Measurements from ENCODE around the gene ASCC3. TPM values are rescaled to one million over a fixed set of nuclear protein-coding genes. Genes with fewer than 3 reads are reported as not detected.

ASCC3 gene
- total and polyA plus RNA-seq, 7 donors, result 6.0 to 27.1 (median 22.4) TPM

DNA sequence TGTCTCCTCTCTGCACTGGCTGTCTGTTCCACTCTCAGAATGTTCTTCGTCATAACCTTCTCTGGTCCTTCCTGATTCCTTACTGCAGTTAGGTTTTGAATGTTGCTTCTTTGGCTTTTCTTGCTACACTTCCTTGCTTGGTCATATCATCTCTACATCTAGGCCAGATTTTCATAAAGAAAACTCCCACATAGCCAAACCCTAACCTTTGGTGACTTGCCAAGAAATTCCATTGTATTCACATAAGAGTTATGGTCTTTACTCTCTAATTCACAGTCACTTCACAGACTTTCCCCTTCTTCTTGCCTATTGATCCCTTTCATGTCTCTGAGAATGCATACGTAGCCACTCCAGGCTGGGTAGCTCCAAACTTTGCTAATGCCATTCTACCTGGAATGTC lies 374.5 kb downstream of the ASCC3 start:
- DNase-seq, result no peak
- Histone ChIP-seq H3K36me3 (peaks cover 0 to 30% (median 3%) of the 10 kb centered on the region in 4 donors), H3K4me3 (no peak overlapping the region), H3K9me3 (no peaks in the 10 kb centered on the region), H3K4me1 (no peaks in the 10 kb centered on the region), H3K27ac (no peak overlapping the region), H3K27me3 (no peaks in the 10 kb centered on the region)
- TF ChIP-seq POLR2A (IDR thresholded peaks at IDR 0.05), result no peak
- TF ChIP-seq, protein P1, sequence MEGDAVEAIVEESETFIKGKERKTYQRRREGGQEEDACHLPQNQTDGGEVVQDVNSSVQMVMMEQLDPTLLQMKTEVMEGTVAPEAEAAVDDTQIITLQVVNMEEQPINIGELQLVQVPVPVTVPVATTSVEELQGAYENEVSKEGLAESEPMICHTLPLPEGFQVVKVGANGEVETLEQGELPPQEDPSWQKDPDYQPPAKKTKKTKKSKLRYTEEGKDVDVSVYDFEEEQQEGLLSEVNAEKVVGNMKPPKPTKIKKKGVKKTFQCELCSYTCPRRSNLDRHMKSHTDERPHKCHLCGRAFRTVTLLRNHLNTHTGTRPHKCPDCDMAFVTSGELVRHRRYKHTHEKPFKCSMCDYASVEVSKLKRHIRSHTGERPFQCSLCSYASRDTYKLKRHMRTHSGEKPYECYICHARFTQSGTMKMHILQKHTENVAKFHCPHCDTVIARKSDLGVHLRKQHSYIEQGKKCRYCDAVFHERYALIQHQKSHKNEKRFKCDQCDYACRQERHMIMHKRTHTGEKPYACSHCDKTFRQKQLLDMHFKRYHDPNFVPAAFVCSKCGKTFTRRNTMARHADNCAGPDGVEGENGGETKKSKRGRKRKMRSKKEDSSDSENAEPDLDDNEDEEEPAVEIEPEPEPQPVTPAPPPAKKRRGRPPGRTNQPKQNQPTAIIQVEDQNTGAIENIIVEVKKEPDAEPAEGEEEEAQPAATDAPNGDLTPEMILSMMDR (IDR thresholded peaks at IDR 0.05), result no peak
- no peak for TF ChIP-seq POLR2AphosphoS5 (IDR thresholded peaks at IDR 0.05)
- no peak for TF ChIP-seq EP300 (IDR thresholded peaks at IDR 0.05)
- 94 to 97% methylated on average over 2 of the region's 2 CpGs for WGBS, 2 donors
- intact Hi-C loops (cut with DNase I), result no loop called here

DNA sequence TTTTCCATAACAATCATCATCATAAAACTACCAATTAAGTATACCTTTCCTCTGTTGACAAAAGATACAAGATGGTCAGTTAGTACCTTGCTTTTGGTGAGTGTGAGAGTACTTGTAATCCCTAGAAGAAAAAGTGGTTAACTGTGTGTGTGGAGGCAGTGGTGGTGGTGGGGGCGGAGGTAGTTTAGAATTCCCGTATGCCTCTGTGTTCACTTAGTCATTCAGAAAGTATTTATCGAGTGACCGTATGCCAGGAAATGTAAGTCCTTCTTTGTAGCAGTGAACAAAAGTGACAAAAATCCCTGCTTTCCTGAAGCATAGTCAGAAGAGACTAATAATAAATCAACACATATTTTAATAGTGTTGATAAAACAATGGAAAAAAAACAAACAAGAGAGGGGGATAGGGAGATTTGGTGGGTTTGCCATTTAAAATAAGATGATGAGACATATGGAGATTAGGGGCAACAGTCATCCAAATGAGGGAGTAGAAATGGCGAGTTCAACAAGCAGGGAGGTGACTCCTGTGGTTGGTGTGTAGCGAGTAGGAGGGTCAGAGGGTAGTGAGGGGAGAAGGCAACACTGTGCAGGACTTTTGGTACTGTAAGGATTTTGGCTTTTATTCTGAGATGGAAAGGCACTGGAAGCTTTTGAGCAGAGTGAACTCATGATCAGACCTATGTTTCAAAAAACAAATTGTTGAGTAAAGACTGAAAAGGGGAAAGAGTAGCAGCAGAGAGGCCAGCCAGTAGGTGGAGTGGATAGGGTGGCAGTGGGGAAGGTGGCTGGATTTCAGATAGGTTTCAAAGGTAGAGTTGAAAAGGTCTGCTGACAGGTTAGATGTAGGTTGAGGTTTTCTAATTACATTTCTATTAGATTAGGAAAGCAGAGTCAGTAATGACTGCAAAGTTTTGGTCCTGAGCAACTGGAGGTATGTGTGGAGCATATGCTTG lies 376.1 kb downstream of the ASCC3 start:
- Histone ChIP-seq H3K36me3 (peaks cover 0 to 16% (median 0%) of the 10 kb centered on the region in 4 donors), H3K4me3 (no peak overlapping the region), H3K4me1 (no peaks in the 10 kb centered on the region), H3K9me3 (no peaks in the 10 kb centered on the region), H3K27ac (no peak overlapping the region), H3K27me3 (no peaks in the 10 kb centered on the region)
- intact Hi-C loops (cut with DNase I), result no loop called here
- WGBS, 2 donors, result 76 to 80% methylated on average over 6 of the region's 6 CpGs
- TF ChIP-seq POLR2A (IDR thresholded peaks at IDR 0.05) (no peak), EP300 (IDR thresholded peaks at IDR 0.05) (no peak), POLR2AphosphoS5 (IDR thresholded peaks at IDR 0.05) (no peak)
- TF ChIP-seq, protein P1 (IDR thresholded peaks at IDR 0.05), result no peak
- DNase-seq, result no peak

DNA sequence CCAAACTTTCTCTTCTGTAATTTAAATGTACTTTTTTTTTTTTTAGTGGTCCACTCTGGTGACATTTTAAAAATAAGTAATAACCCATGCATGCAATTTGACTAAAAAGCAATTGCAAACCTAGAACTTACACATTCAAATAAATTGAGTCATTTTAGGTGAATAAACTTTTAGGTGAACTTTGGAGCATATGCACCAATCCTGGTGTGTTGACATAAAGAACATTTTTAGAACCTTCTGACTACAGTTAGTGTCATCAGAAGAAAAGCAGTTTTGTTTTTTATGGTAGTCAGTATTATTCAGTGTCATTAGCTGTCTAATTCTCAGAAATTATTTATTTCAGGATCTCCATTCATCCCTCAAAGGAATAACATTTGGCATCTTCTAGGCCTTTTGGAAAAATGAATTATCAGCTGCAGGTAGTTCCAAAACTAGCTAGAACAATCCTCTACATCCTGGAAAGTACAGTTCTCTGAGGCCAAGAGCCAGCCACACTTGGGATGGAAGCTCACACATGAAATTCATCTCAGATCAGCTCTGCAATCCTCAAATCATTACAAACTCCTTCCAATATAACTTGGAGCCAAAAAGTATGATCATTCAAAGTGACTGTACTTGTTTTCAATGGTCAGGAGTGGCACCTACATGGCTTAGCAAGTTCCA lies 378.0 kb downstream of the ASCC3 start:
- H3K4me3 ChIP-seq, result no peak overlapping the region
- intact Hi-C loops (cut with DNase I), result no loop called here
- peaks cover 0 to 4% (median 0%) of the 10 kb centered on the region in 4 donors for H3K36me3 ChIP-seq
- no peaks in the 10 kb centered on the region for H3K9me3 ChIP-seq
- H3K27me3 ChIP-seq, result no peaks in the 10 kb centered on the region
- H3K4me1 ChIP-seq, result no peaks in the 10 kb centered on the region
- no peak for DNase-seq
- H3K27ac ChIP-seq, result no peak overlapping the region
- TF ChIP-seq POLR2AphosphoS5 (IDR thresholded peaks at IDR 0.05) (no peak), POLR2A (IDR thresholded peaks at IDR 0.05) (no peak), EP300 (IDR thresholded peaks at IDR 0.05) (no peak)
- TF ChIP-seq, protein P1 (IDR thresholded peaks at IDR 0.05), result no peak

DNA sequence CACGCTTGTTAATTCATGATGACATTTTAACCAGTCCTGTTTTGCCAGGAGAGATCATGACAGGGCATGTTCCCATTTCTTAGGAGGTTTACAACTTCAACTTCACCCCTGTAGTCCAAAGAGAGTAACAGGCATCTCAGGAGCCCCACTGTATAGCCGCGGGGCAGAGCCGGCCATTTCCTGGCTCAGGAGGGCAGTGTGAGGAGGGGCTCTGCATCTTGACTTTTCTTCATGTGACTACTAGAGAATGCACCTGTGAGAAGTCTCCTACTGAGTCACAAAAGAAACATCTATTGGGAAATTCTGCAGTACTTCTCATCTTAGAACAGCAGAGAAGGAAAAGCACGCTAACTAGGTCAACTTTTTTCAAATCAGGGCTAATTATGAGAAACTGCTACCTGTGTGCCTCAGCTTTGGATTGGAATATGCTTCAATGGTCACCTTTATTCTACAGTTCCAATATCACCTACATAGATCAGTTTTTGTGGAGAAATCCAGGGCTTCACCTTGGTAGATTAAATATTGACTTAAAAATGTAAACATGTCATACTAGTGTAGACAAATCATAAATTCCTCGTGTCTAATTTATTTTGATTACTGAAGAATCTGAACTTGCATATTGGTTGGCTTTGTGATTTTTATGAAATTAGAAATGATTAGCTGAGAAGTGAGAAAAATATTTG lies 387.8 kb downstream of the ASCC3 start:
- DNase-seq, result no peak
- no peaks in the 10 kb centered on the region for H3K36me3 ChIP-seq
- H3K4me3 ChIP-seq, result no peak overlapping the region
- intact Hi-C loops (cut with DNase I), result no loop called here
- no peak overlapping the region for H3K27ac ChIP-seq
- peaks cover 0 to 3% (median 0%) of the 10 kb centered on the region in 3 donors for H3K27me3 ChIP-seq
- H3K9me3 ChIP-seq, result no peaks in the 10 kb centered on the region
- no peak for TF ChIP-seq POLR2AphosphoS5 (IDR thresholded peaks at IDR 0.05)
- 20 to 59% methylated on average over 6 of the region's 6 CpGs for WGBS, 2 donors
- H3K4me1 ChIP-seq, result no peaks in the 10 kb centered on the region
